GM12878 (cell line): ENCODE results near the gene TMEM237. TPM values are rescaled to one million over a fixed set of nuclear protein-coding genes. Genes with fewer than 3 reads are reported as not detected.

Source experiments
- ATAC-seq: fragments of 200-7000 bp; cut with Tn5 transposase; 3 replicates; pipeline ENCODE4 v1.9.1; 2020; ENCODE audit warnings: mild to moderate bottlenecking, moderate library complexity
- BruUV-seq: library from RNA; stranded (reverse); fragments of 400-500 nt; replicated peaks from 2 replicates; lab custom pipeline; 2021; lab: Mats Ljungman, UMichigan
- CTCF ChIA-PET: fragments of 300-600 bp; sonication (Branson Sonifier 250); formaldehyde crosslinking; extraction: SDS; loops from one replicate; lab custom pipeline; 2021; ENCODE audit warnings: inconsistent platforms; lab: Yijun Ruan, JAX
- POLR2A ChIA-PET: fragments of 350-600 bp; formaldehyde crosslinking; extraction: SDS; loops from one replicate; lab custom pipeline; 2021; ENCODE audit warnings: inconsistent platforms; lab: Charles Lee
- RAD21 ChIA-PET: fragments of 300-600 bp; sonication (Branson Sonifier 250); formaldehyde crosslinking; loops from one replicate; lab custom pipeline; 2023; ENCODE audit warnings: antibody characterized with exemption; ENCODE audit not compliant: unreplicated experiment; lab: Charles Lee
- SMC1A ChIA-PET: fragments of 300-600 bp; sonication (Branson Sonifier 250); formaldehyde crosslinking; loops from one replicate; lab custom pipeline; 2023; ENCODE audit not compliant: unreplicated experiment, uncharacterized antibody; lab: Charles Lee
- DNase-seq: peaks from one replicate; pipeline ENCODE4 v3.0.0-alpha.2; 2011; ENCODE audit warnings: low read depth, low spot score
- FAIRE-seq: peaks from 3 replicates; lab custom pipeline; 2011; peaks lifted over from hg19 to GRCh38; lab: Jason Lieb, UNC
- H2AFZ ChIP-seq: 2 replicates; pipeline ENCODE4 v1.6.0; 2011; ENCODE audit warnings: low read depth, low read length, control low read depth; ENCODE audit not compliant: control insufficient read depth
- H3K27ac ChIP-seq: 2 replicates; pipeline ENCODE4 v1.5.1; 2011; ENCODE audit warnings: control low read depth; ENCODE audit not compliant: control insufficient read depth, insufficient read depth
- H3K27me3 ChIP-seq, 2 experiments: replicated peaks in 1 of 2; 2 replicates each; pipeline versions ENCODE4 v1.6.0 to v1.6.1; 2011; ENCODE audit warnings: low read length in 1 of 2; ENCODE audit not compliant: control insufficient read depth in 2 of 2, insufficient read depth in 2 of 2
- H3K36me3 ChIP-seq, 2 experiments: 2 replicates each; pipeline ENCODE4 v1.5.1; 2011; ENCODE audit warnings: low read length in 1 of 2; ENCODE audit not compliant: control insufficient read depth in 2 of 2, insufficient read depth in 2 of 2
- H3K4me1 ChIP-seq: 2 replicates; pipeline ENCODE4 v1.6.1; 2011; ENCODE audit warnings: mild to moderate bottlenecking, low read length, moderate library complexity, mixed read lengths; ENCODE audit not compliant: control insufficient read depth, insufficient read depth
- H3K4me2 ChIP-seq: 2 replicates; pipeline ENCODE4 v1.6.0; 2011; ENCODE audit warnings: control low read depth; ENCODE audit not compliant: control insufficient read depth, insufficient read depth
- H3K4me3 ChIP-seq: fragments of 200-600 bp; sonication (generic); 2 replicates; pipeline ENCODE4 v1.5.1; 2016
- H3K79me2 ChIP-seq: 2 replicates; pipeline ENCODE4 v1.6.0; 2011; ENCODE audit warnings: low read length; ENCODE audit not compliant: control insufficient read depth, insufficient read depth
- H3K9ac ChIP-seq: 2 replicates; pipeline ENCODE4 v1.8.0; 2011; ENCODE audit warnings: low read length, control low read depth, mixed read lengths; ENCODE audit not compliant: control insufficient read depth, insufficient read depth
- H3K9me3 ChIP-seq: replicated peaks from 3 replicates; pipeline ENCODE4 v1.5.1; 2011; ENCODE audit warnings: mild to moderate bottlenecking, low read length; ENCODE audit not compliant: control insufficient read depth, insufficient read depth
- H4K20me1 ChIP-seq: 2 replicates; pipeline ENCODE4 v1.6.0; 2011; ENCODE audit not compliant: control insufficient read depth, insufficient read depth
- ETV6 ChIP-seq, 2 experiments: fragments of 450-650 bp in 1 of 2; IDR thresholded peaks in 1 of 2; conservative IDR thresholded peaks in 1 of 2; 2 replicates each; pipeline ENCODE4 v1.6.1; 2014; ENCODE audit warnings: antibody characterized with exemption in 1 of 2, borderline replicate concordance in 1 of 2, low read depth in 1 of 2, mild to moderate bottlenecking in 1 of 2, moderate library complexity in 1 of 2
- FOXM1 ChIP-seq: IDR thresholded peaks from 2 replicates; pipeline ENCODE4 v1.6.1; 2012; ENCODE audit warnings: low read depth, mild to moderate bottlenecking, inconsistent platforms, low read length, moderate library complexity
- RUNX3 ChIP-seq: IDR thresholded peaks from 2 replicates; pipeline ENCODE4 v1.6.1; 2012; ENCODE audit warnings: low read length, inconsistent platforms
- SMAD5 ChIP-seq: IDR thresholded peaks from 2 replicates; pipeline ENCODE4 v1.6.1; 2016; ENCODE audit warnings: antibody characterized with exemption, low read depth
- WGBS: methylation state at CpG from one replicate; pipeline ENCODE4 v1.1.6; 2016; ENCODE audit warnings: low lambda C conversion rate; ENCODE audit not compliant: insufficient replicate concordance, insufficient coverage; ENCODE audit errors: missing lambda C conversion rate; 5-methylcytosine and 5-hydroxymethylcytosine counted together
- in situ Hi-C: fragments of 300-500 bp; cut with MboI; formaldehyde crosslinking; loops from 9 replicates; pipeline ENCODE4 v1.14.3; 2018; ENCODE audit warnings: mixed read lengths
- intact Hi-C: fragments of 100-400 bp; cut with micrococcal nuclease; formaldehyde crosslinking; loops from one replicate; pipeline ENCODE4 v1.14.2; 2022; ENCODE audit not compliant: unreplicated experiment
- polyA plus RNA-seq, 11 experiments: library from polyadenylated mRNA; depleted of rRNA in 4 of 11; unstranded in 6 of 11; stranded (reverse) in 5 of 11; fragments of >200 nt; fragmentation: Nextera tagmentation in 4 of 11; fragmentation: Illumina TruSeq in 1 of 11; extraction: Ambion mirVana in 4 of 11; extraction: Trizol in 1 of 11; gene quantifications; 1 replicate in 1 of 11; 2 replicates in 10 of 11; pipeline versions ENCODE4 v1.2.1 to v1.2.3, GENCODE V29; 2011 to 2016; ENCODE audit warnings: inconsistent platforms in 2 of 11, missing spikeins in 2 of 11, low read depth in 1 of 11
- total RNA-seq, 4 experiments: library from RNA; depleted of rRNA in 3 of 4; stranded (reverse); fragments of >200 nt in 3 of 4; fragmentation: Illumina TruSeq in 1 of 4; extraction: Trizol in 1 of 4; gene quantifications; 2 replicates each; pipeline versions ENCODE4 v1.2.1 to v1.2.3, GENCODE V29; 2013 to 2021
- TF ChIP-seq, protein P1 (sequence below): fragments of 150-350 bp; IDR thresholded peaks from 2 replicates; pipeline ENCODE4 v1.6.1; 2014; ENCODE audit warnings: mild to moderate bottlenecking, low read depth, low read length

The TMEM237 gene
- total and polyA plus RNA-seq, 10 of the 15 experiments (the other 5 are each of a cell fraction or from before 2014, with no cell fraction given): 15.0 to 43.7 (median 29.3) TPM

DNA sequence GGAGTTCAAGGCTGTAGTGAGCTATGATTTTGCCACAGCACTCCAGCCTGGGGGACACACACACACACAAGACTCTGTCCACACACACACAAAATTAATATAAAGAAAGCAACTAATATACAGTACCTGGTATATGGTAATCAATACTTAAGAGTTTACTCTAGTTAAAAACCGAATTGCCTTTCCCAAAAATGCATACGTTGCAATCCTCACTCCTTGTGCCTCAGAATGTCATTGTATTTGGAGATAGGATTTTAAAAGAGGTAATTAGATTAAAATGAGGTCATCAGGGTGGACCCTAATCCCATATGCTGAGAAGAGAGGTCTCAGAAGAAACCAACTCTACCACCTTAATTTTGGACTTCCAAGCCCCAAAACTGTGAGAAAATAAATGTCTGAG, 35.7 kb downstream of the TMEM237 start (continued):
- TF ChIP-seq FOXM1 (no peak), ETV6 (conservative IDR thresholded peaks at IDR 0.05 in 1 of 2, IDR thresholded peaks at IDR 0.05 in 1 of 2; ENCODE audit: borderline replicate concordance in 1 of 2, low read depth in 1 of 2) (no peak), RUNX3 (no peak)
- TF ChIP-seq, protein P1, sequence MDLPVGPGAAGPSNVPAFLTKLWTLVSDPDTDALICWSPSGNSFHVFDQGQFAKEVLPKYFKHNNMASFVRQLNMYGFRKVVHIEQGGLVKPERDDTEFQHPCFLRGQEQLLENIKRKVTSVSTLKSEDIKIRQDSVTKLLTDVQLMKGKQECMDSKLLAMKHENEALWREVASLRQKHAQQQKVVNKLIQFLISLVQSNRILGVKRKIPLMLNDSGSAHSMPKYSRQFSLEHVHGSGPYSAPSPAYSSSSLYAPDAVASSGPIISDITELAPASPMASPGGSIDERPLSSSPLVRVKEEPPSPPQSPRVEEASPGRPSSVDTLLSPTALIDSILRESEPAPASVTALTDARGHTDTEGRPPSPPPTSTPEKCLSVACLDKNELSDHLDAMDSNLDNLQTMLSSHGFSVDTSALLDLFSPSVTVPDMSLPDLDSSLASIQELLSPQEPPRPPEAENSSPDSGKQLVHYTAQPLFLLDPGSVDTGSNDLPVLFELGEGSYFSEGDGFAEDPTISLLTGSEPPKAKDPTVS: no peak

DNA sequence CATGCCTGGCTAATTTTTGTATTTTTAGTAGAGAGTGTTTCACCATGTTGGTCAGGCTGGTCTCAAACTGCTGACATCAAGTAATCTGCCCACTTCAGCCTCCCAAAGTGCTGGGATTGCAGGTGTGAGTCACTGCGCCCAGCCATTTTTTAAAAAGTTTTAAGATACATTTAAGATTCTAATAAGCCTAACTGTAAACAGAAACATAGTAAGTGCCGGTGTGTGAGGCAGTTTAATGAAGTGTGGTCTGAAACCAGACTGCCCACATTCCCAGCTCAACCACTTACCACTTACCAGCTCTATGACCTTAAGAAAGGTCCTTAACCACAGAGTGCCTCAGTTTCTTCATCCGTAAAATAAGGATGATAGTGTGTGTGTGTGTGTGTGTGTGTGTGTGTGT, 42.4 kb downstream of the TMEM237 start:
- Histone ChIP-seq H3K4me1 (no peaks in the 10 kb centered on the region), H3K4me2 (no peak overlapping the region), H3K36me3 (no peaks in the 10 kb centered on the region), H3K4me3 (no peak overlapping the region), H2AFZ (no peak overlapping the region), H4K20me1 (no peaks in the 10 kb centered on the region), H3K79me2 (no peaks in the 10 kb centered on the region)
- ChIA-PET SMC1A (no interaction called here), CTCF (no interaction called here), POLR2A (no interaction called here)
- no TSS peak for BruUV-seq
- ATAC-seq (no peak), DNase-seq (no peak)
- intact Hi-C loops: no loop called here
- TF ChIP-seq SMAD5: no peak
- TF ChIP-seq, all 136 proteins: peak for 0
- no peak overlapping the region for H3K27ac ChIP-seq
- no peak for FAIRE-seq
- in situ Hi-C loops: no loop called here
- WGBS: 24% methylated on average over 3 of the region's 3 CpGs
- H3K27me3 ChIP-seq: no peaks in the 10 kb centered on the region; a peak in 1 of 4 replicates
- H3K9me3 ChIP-seq: no peaks in the 10 kb centered on the region; the same call in 2 of the 3 replicates
- RAD21 ChIA-PET: interaction anchor here (0.7 kb wide), 1 partner anchor 150 kb away, joined by 4 read pairs; the partner anchor contains the start of gene TRAK2
- no peak overlapping the region for H3K9ac ChIP-seq
